Measurements from ENCODE around the gene CIAO1. TPM values are rescaled to one million over a fixed set of nuclear protein-coding genes. Genes with fewer than 3 reads are reported as not detected.
A peak's percentile ranks its signal among the peaks of the same experiment; 100 is the strongest.

Gene CIAO1
- total RNA-seq, 2 donors from 2014 or later = 115 to 123 TPM

DNA sequence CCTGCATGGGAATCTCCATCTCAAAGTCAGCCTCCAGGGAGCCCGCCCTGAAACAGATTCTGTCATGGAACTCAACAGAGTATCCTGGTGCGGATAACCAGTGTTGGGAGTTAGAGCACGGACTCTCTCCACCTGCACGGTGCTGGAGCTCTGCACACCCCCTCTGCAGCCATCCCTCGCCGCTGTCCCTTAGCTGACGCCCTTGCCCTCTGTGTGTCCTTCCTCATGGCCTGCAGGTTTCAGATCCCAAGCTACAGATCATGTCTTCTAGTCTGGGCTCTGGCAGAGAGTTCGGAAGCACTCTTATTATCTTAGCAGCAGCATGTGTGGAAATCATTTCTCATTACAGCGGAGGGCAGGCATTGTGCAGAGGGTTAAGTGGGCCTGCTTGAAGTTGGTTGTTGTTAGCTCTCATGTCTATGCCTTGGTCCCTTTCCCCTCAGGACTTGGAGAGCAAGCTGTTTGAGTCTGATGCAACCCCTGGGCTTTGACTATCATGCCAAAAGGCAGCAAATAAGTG is 26.2 kb upstream of the CIAO1 start:
- no peak for ATAC-seq (ENCODE audit: insufficient number of reproducible peaks, low FRiP score, low read depth)
- Histone ChIP-seq H3K27ac (no peak overlapping the region), H3K36me3 (no peaks in the 10 kb centered on the region)

GRCh38 chr2:96240341-96241038 is 25.5 kb upstream of the CIAO1 start:
- no peaks in the 10 kb centered on the region for H3K4me1 ChIP-seq (ENCODE audit: control insufficient read depth in 1 of 2, low read depth in 2 of 2)
- no peaks in the 10 kb centered on the region for H3K27me3 ChIP-seq (replicated peaks; ENCODE audit: insufficient read depth)
- no peaks in the 10 kb centered on the region for H3K9me3 ChIP-seq
- DNase-seq (ENCODE audit: low spot score) = no peak
- no peaks in the 10 kb centered on the region for H3K36me3 ChIP-seq
- no peak for ATAC-seq (ENCODE audit: insufficient number of reproducible peaks, low FRiP score, low read depth)
- H3K27ac ChIP-seq = no peak overlapping the region
- TF ChIP-seq, protein P1, sequence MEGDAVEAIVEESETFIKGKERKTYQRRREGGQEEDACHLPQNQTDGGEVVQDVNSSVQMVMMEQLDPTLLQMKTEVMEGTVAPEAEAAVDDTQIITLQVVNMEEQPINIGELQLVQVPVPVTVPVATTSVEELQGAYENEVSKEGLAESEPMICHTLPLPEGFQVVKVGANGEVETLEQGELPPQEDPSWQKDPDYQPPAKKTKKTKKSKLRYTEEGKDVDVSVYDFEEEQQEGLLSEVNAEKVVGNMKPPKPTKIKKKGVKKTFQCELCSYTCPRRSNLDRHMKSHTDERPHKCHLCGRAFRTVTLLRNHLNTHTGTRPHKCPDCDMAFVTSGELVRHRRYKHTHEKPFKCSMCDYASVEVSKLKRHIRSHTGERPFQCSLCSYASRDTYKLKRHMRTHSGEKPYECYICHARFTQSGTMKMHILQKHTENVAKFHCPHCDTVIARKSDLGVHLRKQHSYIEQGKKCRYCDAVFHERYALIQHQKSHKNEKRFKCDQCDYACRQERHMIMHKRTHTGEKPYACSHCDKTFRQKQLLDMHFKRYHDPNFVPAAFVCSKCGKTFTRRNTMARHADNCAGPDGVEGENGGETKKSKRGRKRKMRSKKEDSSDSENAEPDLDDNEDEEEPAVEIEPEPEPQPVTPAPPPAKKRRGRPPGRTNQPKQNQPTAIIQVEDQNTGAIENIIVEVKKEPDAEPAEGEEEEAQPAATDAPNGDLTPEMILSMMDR (IDR thresholded peaks at IDR 0.05) = no peak
- H3K4me3 ChIP-seq = no peak overlapping the region

More for the DNA sequence above, 26.2 kb upstream of the CIAO1 start:
- no peaks in the 10 kb centered on the region for H3K27me3 ChIP-seq (replicated peaks; ENCODE audit: insufficient read depth)
- H3K4me3 ChIP-seq = no peak overlapping the region
- TF ChIP-seq, protein P1 (IDR thresholded peaks at IDR 0.05) = no peak
- no peak for DNase-seq (ENCODE audit: low spot score)
- H3K4me1 ChIP-seq (ENCODE audit: control insufficient read depth in 1 of 2, low read depth in 2 of 2) = no peaks in the 10 kb centered on the region
- H3K9me3 ChIP-seq = no peaks in the 10 kb centered on the region

- Histone ChIP-seq H3K36me3 (no peaks in the 10 kb centered on the region), H3K4me3 (no peak overlapping the region), H3K27ac (no peak overlapping the region), H3K27me3 (replicated peaks; ENCODE audit: insufficient read depth) (no peaks in the 10 kb centered on the region), H3K9me3 (no peaks in the 10 kb centered on the region), H3K4me1 (ENCODE audit: control insufficient read depth in 1 of 2, low read depth in 2 of 2) (no peaks in the 10 kb centered on the region)
- no peak for DNase-seq (ENCODE audit: low spot score)
- ATAC-seq (ENCODE audit: insufficient number of reproducible peaks, low FRiP score, low read depth) = no peak
- TF ChIP-seq, protein P1 (IDR thresholded peaks at IDR 0.05) = no peak
Measured at GRCh38 chr2:96241227-96241626, 24.8 kb upstream of the CIAO1 start.

GRCh38 chr2:96241900-96242611 is 24.0 kb upstream of the CIAO1 start:
- peak overlapping the region in 1 of 2 donors; percentile 47 for H3K27ac ChIP-seq
- H3K36me3 ChIP-seq = no peaks in the 10 kb centered on the region
- TF ChIP-seq, protein P1 (IDR thresholded peaks at IDR 0.05) = no peak
- H3K9me3 ChIP-seq = no peaks in the 10 kb centered on the region
- H3K4me1 ChIP-seq (ENCODE audit: control insufficient read depth in 1 of 2, low read depth in 2 of 2) = no peaks in the 10 kb centered on the region
- H3K27me3 ChIP-seq (replicated peaks; ENCODE audit: insufficient read depth) = no peaks in the 10 kb centered on the region
- ATAC-seq (ENCODE audit: insufficient number of reproducible peaks, low FRiP score, low read depth) = no peak
- H3K4me3 ChIP-seq = no peak overlapping the region
- DNase-seq (ENCODE audit: low spot score) = no peak

DNA sequence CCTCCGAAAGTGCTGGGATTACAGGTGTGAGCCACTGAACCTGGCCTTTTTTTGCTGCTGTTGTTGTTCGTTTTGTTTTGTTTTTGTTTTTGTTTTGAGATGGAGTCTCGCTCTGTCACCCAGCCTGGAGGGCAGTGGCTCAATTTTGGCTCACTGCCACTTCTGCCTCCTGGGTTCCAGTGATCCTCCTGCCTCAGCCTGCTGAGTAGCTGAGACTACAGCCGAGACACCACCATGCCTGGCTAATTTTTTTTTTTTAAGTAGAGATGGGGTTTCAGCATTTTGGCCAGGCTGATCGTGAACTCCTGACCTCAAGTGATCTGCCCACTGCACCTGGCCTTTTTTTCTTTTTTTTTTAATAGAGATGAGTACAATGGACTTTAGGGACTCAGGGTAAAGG is 22.2 kb upstream of the CIAO1 start:
- ATAC-seq (ENCODE audit: insufficient number of reproducible peaks, low FRiP score, low read depth) = no peak
- Histone ChIP-seq H3K4me3 (no peak overlapping the region), H3K4me1 (ENCODE audit: control insufficient read depth in 1 of 2, low read depth in 2 of 2) (no peaks in the 10 kb centered on the region), H3K36me3 (no peaks in the 10 kb centered on the region), H3K27ac (no peak overlapping the region), H3K27me3 (replicated peaks; ENCODE audit: insufficient read depth) (no peaks in the 10 kb centered on the region), H3K9me3 (no peaks in the 10 kb centered on the region)
- no peak for DNase-seq (ENCODE audit: low spot score)
- TF ChIP-seq, protein P1 (IDR thresholded peaks at IDR 0.05) = no peak

Measured in thoracic aorta (tissue), 2 donors.